GM12875 (cell line): ENCODE measurements around the gene SERPINB6.

Source experiments
- H3K4me3 ChIP-seq: one replicate; pipeline ENCODE4 v1.5.1; 2011; ENCODE audit warnings: low read depth, low read length, control low read depth
- TF ChIP-seq, protein P1 (sequence below): IDR thresholded peaks from 2 replicates; pipeline ENCODE4 v1.5.1; 2011; ENCODE audit warnings: low read depth, mild to moderate bottlenecking, control low read depth, inconsistent platforms, low read length, moderate library complexity, borderline replicate concordance; ENCODE audit not compliant: insufficient read depth

SERPINB6 gene

DNA sequence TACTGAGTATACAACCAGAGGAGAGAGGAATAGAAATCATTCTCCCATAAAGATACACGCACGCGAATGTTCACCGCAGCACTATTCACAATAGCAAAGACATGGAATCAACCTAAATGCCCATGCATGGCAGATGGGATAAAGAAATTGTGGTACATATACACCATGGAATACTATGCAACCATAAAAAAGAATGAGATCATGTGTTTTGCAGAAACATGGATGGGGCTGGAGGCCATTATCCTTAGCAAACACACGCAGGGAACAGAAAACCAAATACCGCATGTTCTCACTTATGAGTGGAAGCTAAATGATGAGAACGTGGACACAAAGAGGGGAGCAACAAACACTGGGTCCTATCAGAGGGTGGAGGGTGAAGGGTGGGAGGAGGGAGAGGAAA, 3.4 kb downstream of the SERPINB6 start:
- TF ChIP-seq, protein P1, sequence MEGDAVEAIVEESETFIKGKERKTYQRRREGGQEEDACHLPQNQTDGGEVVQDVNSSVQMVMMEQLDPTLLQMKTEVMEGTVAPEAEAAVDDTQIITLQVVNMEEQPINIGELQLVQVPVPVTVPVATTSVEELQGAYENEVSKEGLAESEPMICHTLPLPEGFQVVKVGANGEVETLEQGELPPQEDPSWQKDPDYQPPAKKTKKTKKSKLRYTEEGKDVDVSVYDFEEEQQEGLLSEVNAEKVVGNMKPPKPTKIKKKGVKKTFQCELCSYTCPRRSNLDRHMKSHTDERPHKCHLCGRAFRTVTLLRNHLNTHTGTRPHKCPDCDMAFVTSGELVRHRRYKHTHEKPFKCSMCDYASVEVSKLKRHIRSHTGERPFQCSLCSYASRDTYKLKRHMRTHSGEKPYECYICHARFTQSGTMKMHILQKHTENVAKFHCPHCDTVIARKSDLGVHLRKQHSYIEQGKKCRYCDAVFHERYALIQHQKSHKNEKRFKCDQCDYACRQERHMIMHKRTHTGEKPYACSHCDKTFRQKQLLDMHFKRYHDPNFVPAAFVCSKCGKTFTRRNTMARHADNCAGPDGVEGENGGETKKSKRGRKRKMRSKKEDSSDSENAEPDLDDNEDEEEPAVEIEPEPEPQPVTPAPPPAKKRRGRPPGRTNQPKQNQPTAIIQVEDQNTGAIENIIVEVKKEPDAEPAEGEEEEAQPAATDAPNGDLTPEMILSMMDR, result no peak
- H3K4me3 ChIP-seq, result no peak overlapping the region

DNA sequence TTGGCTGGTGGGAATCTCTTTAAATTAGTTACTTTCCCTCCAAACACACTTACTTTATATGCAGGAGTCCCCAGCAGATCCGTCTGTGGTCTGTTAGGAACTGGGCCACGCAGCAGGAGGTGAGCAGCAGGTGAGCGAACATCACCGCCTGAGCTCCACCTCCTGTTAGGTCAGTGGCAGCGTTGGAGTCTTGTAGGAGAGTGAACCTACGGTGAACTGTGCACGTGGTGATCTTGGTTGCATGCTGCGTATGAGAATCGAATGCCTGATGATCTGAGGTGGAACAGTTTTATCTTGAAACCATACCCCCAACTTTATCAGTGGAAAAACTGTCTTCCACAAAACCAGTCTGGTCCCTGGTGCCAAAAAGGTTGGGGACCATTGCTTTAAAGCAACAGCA, 5.0 kb downstream of the SERPINB6 start:
- TF ChIP-seq, protein P1, result no peak
- no peak overlapping the region for H3K4me3 ChIP-seq

DNA sequence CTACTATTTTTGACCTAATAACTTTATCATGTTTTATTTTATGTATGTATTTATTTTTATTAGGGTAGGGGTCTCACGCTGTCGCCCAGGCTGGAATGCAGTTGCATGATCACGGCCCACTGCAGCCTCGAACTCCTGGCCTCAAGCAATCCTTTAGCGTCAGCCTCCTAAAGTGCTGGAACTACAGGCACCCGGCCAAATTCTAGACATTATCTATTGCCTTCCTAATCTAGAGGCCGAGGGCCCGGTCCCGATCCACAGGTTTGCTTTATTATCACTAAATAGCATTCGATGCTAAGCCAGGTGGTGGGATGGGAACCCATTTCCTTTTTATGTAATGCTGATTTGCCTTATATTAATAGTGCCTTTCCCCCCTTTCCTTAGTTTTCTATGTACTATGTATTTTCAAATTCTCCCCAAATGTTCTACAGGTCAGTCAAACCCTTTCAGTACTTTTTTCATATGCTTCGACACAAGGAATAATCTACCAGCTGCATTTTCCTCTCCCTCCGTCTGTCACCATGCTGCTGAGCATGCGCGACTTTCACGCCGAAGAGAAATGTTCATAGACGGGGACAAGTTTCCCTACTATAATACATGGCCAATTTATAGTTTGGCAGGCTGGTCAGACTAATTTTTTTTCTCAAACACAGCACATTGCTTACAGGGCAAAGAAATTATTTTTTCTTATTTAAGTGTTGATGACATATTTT, 6.4 kb downstream of the SERPINB6 start:
- no peak overlapping the region for H3K4me3 ChIP-seq
- TF ChIP-seq, protein P1, result no peak

DNA sequence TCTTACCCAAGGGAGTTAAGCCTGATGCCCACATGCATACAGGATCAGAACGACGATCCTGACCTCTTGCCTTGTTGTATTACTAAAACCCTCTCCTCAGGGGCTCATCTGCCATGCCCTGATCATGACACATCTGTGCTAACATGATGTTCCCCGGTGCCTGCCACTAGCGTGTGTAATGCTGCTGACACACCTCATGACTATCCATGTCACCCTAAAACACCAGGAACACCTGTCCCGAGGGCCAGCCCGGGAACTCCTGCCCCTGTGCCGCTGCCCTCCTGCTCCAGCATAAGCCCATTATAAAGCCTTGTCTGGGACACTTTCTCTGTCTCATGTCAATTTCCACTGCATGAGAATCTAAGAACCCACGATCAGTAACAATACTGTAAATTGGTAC, 7.6 kb downstream of the SERPINB6 start:
- no peak overlapping the region for H3K4me3 ChIP-seq
- TF ChIP-seq, protein P1, result no peak

DNA sequence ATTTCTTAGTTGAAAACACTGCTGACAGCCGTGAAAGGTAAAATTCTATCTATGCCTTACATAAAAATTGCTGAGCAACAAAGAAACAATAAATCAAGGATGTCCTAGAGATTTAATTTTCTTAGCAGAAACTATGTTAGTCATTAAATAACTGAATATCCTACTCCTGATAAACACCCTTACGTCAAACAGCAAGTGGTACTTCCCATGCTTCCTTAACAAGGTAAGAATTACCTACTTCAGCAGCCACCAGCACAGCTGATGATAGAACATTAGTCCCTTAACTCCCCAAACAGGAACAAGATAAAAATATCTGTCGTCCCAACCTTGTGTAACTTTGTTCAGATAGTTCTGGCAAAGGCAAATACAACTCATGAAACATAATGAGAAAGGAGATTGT, 8.7 kb downstream of the SERPINB6 start:
- TF ChIP-seq, protein P1, result no peak
- no peak overlapping the region for H3K4me3 ChIP-seq

DNA sequence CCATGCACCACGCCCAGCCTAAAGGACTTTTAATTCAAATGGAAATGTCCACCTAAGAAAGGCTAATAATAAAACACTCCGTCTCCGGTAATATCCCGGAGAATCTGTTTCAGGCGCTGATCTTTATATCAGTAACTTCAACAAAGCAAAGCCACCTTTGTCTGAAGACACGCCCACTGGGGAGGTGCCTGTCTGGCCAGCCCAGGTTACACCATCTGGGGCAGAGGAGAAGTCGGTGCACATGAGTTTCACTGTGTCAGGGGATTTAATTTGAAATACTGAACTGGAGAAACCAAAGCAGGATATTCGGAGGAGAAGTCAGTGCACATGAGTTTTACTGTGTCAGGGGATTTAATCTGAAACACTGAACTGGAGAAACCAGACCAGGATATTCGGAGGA, 9.4 kb downstream of the SERPINB6 start:
- TF ChIP-seq, protein P1, result no peak
- H3K4me3 ChIP-seq, result no peak overlapping the region

DNA sequence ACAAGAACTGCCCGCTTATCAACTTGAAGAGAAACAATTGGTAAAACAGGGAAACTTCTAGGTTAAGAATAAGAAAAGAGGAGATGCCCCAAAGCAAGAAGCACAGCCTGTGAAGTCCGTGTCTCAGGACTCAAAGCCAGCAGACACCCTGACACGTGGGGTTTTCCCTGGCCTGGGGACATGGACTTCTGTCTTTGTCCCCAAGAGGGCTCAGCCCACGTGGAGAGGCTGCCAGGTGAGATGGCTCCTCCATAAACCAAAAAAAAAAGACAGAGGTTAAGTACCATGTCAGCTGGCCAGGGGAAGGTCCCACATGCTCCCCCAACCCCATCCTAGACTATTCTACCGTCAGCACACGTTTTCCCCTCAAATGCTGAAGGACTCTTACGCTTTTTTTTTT, 9.9 kb downstream of the SERPINB6 start:
- H3K4me3 ChIP-seq, result no peak overlapping the region
- TF ChIP-seq, protein P1, result no peak
